Osteocyte (in vitro differentiated cells): Measurements from ENCODE around the gene VPS13A. TPM values are rescaled to one million over a fixed set of nuclear protein-coding genes. Genes with fewer than 3 reads are reported as not detected.

Experiments
- DNase-seq: peaks from one replicate; pipeline ENCODE4 v3.0.0; 2021; ENCODE audit warnings: mixed read lengths; ENCODE audit not compliant: unreplicated experiment; ENCODE audit errors: extremely low spot score
- H3K27ac Mint-ChIP-seq: one replicate; pipeline ENCODE4 v1.8.0; 2021; ENCODE audit warnings: mild to moderate bottlenecking, mixed read lengths; ENCODE audit not compliant: unreplicated experiment
- H3K27me3 Mint-ChIP-seq: one replicate; pipeline ENCODE4 v1.8.0; 2021; ENCODE audit warnings: mixed read lengths; ENCODE audit not compliant: unreplicated experiment
- H3K36me3 Mint-ChIP-seq: one replicate; pipeline ENCODE4 v1.8.0; 2021; ENCODE audit warnings: mixed read lengths; ENCODE audit not compliant: unreplicated experiment
- H3K4me1 Mint-ChIP-seq: one replicate; pipeline ENCODE4 v1.8.0; 2021; ENCODE audit warnings: mixed read lengths; ENCODE audit not compliant: unreplicated experiment
- H3K4me3 Mint-ChIP-seq: one replicate; pipeline ENCODE4 v1.8.0; 2021; ENCODE audit warnings: mild to moderate bottlenecking, moderate library complexity, mixed read lengths; ENCODE audit not compliant: unreplicated experiment
- H3K9me3 Mint-ChIP-seq: one replicate; pipeline ENCODE4 v1.8.0; 2021; ENCODE audit warnings: mixed read lengths; ENCODE audit not compliant: unreplicated experiment
- total RNA-seq: library from RNA; stranded (reverse); gene quantifications from 2 replicates; pipeline ENCODE4 v1.2.1, GENCODE V29; 2021
- TF ChIP-seq, protein P1 (sequence below): fragments of 200-600 bp; sonication (generic); IDR thresholded peaks from 2 replicates; pipeline ENCODE4 v1.5.0; 2021; ENCODE audit warnings: antibody characterized with exemption, mild to moderate bottlenecking, moderate library complexity

Gene VPS13A
- total RNA-seq, 1 donor from 2014 or later, result 31.4 TPM

DNA sequence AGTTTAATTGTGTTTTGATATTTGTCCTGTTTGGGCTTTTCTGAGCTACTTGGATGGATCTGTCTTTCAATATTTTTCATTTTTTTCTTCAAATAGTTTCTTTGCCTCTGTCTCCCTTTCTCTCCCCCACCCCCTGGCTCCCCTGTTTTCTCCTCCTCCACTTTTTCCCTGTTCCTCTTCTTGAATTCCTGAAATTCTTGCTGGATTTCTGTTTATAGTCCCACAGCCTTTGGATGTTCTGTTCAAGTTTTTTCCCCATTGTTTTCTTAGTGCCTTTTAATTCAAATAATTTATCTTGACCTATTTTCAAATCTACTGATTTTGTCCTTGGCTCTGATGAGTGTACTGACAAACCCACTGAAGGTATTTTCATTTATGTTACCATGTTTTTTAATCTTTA is 113.0 kb downstream of the VPS13A start:
- peaks cover 18% of the 10 kb centered on the region for H3K36me3 Mint-ChIP-seq
- TF ChIP-seq, protein P1, sequence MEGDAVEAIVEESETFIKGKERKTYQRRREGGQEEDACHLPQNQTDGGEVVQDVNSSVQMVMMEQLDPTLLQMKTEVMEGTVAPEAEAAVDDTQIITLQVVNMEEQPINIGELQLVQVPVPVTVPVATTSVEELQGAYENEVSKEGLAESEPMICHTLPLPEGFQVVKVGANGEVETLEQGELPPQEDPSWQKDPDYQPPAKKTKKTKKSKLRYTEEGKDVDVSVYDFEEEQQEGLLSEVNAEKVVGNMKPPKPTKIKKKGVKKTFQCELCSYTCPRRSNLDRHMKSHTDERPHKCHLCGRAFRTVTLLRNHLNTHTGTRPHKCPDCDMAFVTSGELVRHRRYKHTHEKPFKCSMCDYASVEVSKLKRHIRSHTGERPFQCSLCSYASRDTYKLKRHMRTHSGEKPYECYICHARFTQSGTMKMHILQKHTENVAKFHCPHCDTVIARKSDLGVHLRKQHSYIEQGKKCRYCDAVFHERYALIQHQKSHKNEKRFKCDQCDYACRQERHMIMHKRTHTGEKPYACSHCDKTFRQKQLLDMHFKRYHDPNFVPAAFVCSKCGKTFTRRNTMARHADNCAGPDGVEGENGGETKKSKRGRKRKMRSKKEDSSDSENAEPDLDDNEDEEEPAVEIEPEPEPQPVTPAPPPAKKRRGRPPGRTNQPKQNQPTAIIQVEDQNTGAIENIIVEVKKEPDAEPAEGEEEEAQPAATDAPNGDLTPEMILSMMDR, result no peak
- H3K9me3 Mint-ChIP-seq, result peaks cover 19% of the 10 kb centered on the region
- peak overlapping the region; percentile 24 for H3K4me3 Mint-ChIP-seq
- H3K27ac Mint-ChIP-seq, result peak overlapping the region; percentile 70
- H3K27me3 Mint-ChIP-seq, result no peaks in the 10 kb centered on the region
- no peak for DNase-seq
- H3K4me1 Mint-ChIP-seq, result peaks cover 31% of the 10 kb centered on the region

DNA sequence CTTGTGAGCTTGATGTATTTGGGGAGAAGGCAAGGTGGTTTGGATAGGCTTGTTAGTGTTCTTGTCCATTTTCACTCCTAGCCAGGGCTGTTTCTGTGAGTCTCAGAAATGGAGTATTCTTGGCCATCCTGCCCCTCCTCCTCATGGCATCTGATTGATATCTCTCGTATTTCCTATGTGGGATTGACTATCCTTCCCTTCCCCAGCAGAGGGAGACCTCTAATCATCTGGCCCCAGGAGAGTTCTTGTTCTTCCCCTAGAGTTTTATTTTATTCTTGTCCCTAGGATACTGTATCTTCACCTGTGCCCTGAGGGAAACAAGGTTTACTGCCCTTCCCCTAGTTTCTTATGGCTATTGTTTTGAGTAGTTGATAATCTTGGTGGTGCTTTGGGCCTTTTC is 114.4 kb downstream of the VPS13A start:
- Mint-ChIP-seq H3K27me3 (no peaks in the 10 kb centered on the region), H3K36me3 (peaks cover 18% of the 10 kb centered on the region), H3K4me1 (peaks cover 17% of the 10 kb centered on the region), H3K9me3 (peaks cover 19% of the 10 kb centered on the region), H3K4me3 (no peak overlapping the region), H3K27ac (peak overlapping the region; percentile 39)
- DNase-seq, result no peak
- TF ChIP-seq, protein P1, result peak; percentile 41

DNA sequence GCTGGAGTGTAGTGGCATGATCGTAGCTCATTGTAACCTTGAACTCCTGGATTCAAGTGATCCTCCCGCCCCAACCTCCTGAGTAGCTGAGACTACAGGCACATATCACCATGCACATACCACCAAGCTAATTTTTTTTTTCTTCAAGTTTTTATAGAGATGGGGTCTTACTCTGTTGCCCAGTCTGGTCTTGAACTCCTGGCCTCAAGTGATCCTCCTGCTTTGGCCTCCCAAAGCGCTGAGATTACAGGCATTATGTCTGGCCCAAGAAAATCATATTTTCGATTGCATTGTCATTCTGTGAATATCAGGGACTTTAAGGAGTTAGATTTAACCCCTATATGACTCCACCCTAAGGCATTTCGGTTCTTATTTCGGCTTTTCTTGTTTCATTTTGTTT is 116.6 kb downstream of the VPS13A start:
- Mint-ChIP-seq H3K9me3 (peaks cover 7% of the 10 kb centered on the region), H3K27me3 (no peaks in the 10 kb centered on the region), H3K27ac (no peak overlapping the region), H3K4me3 (no peak overlapping the region), H3K4me1 (peaks cover 17% of the 10 kb centered on the region), H3K36me3 (peaks cover 6% of the 10 kb centered on the region)
- TF ChIP-seq, protein P1, result no peak
- DNase-seq, result no peak

DNA sequence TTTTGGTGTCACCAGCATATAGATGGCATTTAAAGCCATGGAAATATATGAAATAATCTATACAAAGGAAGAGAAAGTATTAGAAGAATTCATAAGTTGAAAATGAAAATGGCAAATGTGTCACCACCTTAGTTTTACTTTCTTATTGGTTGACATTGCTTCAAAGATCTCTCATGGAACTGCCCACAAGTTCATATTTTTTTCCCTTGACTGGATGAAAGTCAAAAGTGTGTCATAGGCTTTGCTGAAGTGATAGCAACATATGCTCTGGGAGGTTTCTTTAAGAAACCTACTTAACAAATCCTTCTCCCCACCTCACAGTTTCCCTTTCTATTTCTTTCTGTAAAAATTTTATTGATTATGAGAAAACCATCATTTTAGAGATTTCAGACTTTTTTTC is 127.2 kb downstream of the VPS13A start:
- Mint-ChIP-seq H3K4me3 (no peak overlapping the region), H3K4me1 (peaks cover 7% of the 10 kb centered on the region), H3K27me3 (no peaks in the 10 kb centered on the region), H3K9me3 (no peaks in the 10 kb centered on the region), H3K27ac (no peak overlapping the region), H3K36me3 (peaks cover 8% of the 10 kb centered on the region)
- TF ChIP-seq, protein P1, result no peak
- DNase-seq, result no peak

DNA sequence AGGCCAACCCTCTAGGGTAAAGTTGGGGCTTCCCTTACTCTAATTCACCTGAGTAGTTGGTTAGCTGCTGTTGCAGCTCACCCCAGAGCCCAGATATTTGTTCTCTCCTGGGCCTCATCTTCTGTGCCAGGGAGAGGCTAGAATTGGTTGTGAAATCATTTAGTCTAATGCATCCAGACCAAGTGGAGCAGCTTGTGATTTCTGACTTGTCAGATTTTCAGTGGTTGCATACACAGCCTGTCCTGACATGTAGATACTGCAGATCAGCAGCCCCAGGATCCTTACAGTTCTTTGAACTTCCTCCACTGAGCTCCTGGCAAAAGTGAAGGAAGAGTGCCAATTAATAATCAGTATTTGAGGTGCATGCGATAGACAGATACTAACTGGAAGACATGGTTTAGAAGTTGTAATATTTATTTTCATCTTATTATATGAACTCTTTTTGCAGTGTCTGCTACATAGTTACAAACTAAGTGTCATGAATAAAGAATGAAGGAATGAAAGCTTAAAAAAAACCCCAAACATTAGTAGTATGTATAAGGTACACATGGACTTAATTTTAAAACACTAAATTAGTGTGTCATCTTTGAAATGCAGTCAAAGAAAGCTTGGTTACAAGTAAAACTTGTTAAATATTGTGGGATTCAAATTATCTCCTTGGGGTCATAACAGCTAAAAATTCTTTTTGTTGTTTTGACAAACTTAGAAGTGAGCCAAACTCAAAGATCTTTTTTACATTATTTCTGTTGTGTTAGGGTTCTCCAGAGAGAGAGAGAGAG is 128.5 kb downstream of the VPS13A start:
- Mint-ChIP-seq H3K9me3 (no peaks in the 10 kb centered on the region), H3K36me3 (peaks cover 8% of the 10 kb centered on the region)

More for the DNA sequence above, 128.5 kb downstream of the VPS13A start:
- Mint-ChIP-seq H3K4me1 (peaks cover 7% of the 10 kb centered on the region), H3K4me3 (no peak overlapping the region), H3K27ac (peak overlapping the region; percentile 12), H3K27me3 (no peaks in the 10 kb centered on the region)
- no peak for DNase-seq
- TF ChIP-seq, protein P1, result no peak
